GM12864 (cell line): ENCODE data around the gene POLR3G.

ENCODE experiments used
- DNase-seq: peaks from one replicate; pipeline ENCODE4 v3.0.0-alpha.2; 2011; ENCODE audit warnings: low read depth
- H3K4me3 ChIP-seq: 2 replicates; pipeline ENCODE4 v1.5.1; 2011; ENCODE audit warnings: mild to moderate bottlenecking, low read depth, low read length, control low read depth
- TF ChIP-seq, protein P1 (sequence below): IDR thresholded peaks from 2 replicates; pipeline ENCODE4 v1.5.1; 2011; ENCODE audit warnings: low read depth, mild to moderate bottlenecking, moderate library complexity, low read length, control low read depth, inconsistent platforms; ENCODE audit errors: missing control alignments

The POLR3G gene

DNA sequence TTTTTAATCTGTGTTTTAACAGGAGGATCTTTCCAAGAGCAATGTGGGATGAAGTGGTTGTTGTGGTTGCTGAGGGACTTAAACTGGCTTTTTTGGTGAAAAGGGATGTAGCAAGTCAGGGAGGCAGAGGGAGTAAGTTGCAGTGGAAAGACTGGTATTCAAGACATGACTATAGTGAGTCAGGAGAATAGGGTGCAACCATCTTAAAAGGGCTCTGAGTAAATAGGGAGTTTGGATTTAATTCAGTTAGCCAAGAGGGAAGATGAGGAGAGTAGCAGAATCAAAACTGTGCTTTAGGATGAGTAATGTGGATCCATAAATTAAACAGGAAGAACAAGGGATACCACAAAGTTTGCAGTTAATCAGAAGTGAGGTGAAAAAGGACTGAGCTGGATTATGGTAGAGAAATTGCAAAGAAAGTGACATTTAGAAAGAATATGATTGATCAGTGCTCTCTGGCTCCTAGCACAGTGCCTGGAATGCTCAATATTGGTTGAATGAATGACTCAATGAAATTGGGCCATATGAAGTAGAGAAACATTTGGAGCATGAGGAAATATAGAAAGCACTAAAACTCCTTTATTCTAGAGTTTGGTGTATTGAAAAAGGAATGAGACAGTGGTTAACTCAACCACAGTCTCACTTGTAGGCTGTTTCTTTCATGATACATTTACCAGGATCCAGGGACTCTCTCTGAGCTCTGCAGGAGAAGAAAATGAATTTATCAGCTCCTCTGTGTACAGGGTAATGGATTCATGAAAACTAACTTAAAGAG, 5.1 kb downstream of the POLR3G start:
- TF ChIP-seq, protein P1, sequence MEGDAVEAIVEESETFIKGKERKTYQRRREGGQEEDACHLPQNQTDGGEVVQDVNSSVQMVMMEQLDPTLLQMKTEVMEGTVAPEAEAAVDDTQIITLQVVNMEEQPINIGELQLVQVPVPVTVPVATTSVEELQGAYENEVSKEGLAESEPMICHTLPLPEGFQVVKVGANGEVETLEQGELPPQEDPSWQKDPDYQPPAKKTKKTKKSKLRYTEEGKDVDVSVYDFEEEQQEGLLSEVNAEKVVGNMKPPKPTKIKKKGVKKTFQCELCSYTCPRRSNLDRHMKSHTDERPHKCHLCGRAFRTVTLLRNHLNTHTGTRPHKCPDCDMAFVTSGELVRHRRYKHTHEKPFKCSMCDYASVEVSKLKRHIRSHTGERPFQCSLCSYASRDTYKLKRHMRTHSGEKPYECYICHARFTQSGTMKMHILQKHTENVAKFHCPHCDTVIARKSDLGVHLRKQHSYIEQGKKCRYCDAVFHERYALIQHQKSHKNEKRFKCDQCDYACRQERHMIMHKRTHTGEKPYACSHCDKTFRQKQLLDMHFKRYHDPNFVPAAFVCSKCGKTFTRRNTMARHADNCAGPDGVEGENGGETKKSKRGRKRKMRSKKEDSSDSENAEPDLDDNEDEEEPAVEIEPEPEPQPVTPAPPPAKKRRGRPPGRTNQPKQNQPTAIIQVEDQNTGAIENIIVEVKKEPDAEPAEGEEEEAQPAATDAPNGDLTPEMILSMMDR, result no peak
- no peak for DNase-seq
- no peak overlapping the region for H3K4me3 ChIP-seq

DNA sequence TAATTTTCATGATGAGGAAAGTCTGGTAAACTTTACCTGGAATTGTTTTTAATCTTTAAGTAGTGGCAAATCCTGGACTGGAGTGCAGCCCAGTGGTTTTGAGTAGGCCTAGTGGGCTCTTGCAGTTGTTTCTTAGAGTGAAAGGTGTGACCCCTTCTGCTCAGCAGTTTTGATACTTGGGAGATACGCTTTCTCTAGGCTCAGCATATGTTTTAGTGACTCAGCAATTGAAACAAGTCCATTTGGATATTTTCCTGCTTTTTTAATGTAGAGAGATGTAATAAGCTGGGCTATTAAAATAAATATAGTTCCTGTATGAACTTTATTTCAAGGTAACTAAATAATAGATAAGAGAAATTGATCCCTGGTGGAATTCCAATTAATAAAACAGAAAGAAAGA, 6.0 kb downstream of the POLR3G start:
- H3K4me3 ChIP-seq, result no peak overlapping the region
- DNase-seq, result no peak
- TF ChIP-seq, protein P1, result no peak

DNA sequence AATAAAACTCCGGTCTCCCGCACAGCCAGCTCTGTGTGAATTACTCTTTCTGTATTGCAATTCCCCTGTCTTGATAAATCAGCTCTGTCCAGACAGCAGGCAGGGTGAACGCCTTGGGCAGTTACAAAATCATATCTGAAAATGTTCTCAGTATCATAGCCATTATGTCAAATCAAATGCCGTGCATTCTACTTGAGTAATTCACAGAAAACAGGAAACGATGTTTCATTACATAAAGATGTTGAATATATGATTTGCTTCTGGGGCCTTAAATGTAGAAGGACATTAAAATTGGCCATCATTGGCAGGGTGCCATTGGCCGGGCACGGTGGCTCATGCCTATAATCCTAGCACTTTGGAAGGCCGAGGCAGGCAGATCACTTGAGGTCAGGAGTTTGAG, 8.5 kb downstream of the POLR3G start:
- H3K4me3 ChIP-seq, result no peak overlapping the region
- TF ChIP-seq, protein P1, result no peak
- DNase-seq, result no peak

DNA sequence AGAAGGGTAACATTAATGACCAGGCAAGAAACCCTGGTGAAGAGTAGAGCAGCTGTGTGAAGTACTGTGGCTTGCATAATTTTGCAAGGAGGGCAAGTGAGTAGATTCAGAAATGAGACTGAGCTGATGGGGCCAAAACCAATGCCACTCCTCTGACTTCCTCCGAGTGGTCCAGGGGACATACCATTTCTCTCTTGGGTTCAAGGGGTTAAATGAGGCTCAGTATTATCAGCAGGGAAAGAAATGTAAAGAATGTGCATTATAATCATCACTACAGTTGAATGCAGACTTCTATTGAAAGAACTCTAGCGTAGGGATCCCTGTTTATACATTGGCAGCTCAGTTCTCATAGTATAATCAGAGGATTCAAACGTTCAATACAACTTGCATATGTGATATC, 9.9 kb downstream of the POLR3G start:
- DNase-seq, result no peak
- TF ChIP-seq, protein P1, result no peak
- H3K4me3 ChIP-seq, result no peak overlapping the region

DNA sequence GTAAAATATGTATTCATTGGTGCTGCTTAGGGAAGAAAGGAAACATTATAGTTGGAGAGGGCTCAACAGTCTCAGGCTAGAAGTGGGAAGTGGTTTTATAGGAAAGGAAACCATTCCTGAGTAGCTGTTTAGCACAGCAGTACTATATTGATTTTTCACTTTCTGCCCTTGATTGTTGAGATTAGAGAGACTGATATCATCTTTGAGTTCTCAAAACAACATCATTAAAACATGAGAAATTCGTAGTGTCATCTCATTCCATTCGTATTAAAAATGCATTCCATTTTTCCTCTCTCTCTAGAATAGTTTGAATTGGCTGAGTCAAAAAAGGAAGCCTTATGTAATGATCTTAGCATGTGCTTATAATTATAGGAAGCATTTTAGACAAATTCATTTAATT, 14.1 kb downstream of the POLR3G start:
- TF ChIP-seq, protein P1, result no peak
- no peak overlapping the region for H3K4me3 ChIP-seq
- DNase-seq, result no peak

DNA sequence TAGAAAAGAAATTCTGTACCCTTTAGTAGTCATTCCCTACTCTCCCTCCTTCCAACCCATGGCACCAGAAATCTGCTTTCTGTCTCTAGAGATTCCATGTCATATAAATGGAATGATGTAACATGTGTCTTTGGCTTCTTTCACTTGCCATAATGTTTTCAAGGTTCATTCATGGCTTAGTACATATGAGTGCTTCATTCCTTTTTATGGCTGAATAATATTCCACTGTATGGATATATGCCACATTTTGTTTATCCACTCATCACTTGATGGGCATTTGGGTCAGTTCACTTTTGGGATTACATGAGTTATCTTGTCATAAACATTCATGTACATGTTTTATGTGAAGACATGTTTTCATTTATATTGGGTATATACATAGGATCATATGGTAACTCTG, 19.4 kb downstream of the POLR3G start:
- TF ChIP-seq, protein P1, result no peak
- no peak for DNase-seq
- H3K4me3 ChIP-seq, result no peak overlapping the region

DNA sequence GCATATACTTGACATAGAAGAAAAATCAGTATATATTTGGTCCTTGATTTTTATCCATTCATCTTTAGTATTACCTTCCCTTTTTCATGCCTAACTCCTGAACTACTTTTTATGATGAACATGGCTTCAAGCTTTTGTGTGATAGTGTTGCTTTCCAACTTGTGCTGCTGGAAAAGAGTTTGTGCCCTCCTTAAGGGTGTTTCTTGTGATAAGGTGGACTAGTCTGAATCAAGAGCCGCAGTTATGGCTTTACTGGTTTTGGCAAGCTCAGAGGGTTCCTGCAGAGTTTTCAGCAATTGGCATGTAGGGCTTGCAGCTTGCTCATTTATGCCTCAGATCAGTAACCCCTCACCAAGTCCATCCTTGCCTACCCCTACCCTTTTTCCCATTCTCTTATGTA, 20.5 kb downstream of the POLR3G start:
- TF ChIP-seq, protein P1, result no peak
- H3K4me3 ChIP-seq, result no peak overlapping the region
- no peak for DNase-seq
